HG03378 (cell line): ENCODE results near the gene CST8.

Experiments
- ATAC-seq: cut with Tn5 transposase; IDR thresholded peaks from one replicate; pipeline ENCODE4 v1.9.1; 2021; ENCODE audit warnings: mild to moderate bottlenecking, moderate library complexity; ENCODE audit not compliant: unreplicated experiment

Gene CST8

GRCh38 chr20:23519556-23519955 is 28.6 kb downstream of the CST8 start:
- no peak for ATAC-seq

- no peak for ATAC-seq
These were observed 29.3 kb downstream of the CST8 start for GRCh38 chr20:23520185-23520584.

GRCh38 chr20:23524146-23524545 is 33.2 kb downstream of the CST8 start:
- no peak for ATAC-seq

- no peak for ATAC-seq
These were observed 35.9 kb downstream of the CST8 start for GRCh38 chr20:23526850-23527249.

GRCh38 chr20:23528867-23529431 is 38.0 kb downstream of the CST8 start:
- ATAC-seq = no peak

- peak; percentile 59 for ATAC-seq
These were observed 40.1 kb downstream of the CST8 start for GRCh38 chr20:23530937-23531567.

GRCh38 chr20:23532533-23532932 is 41.6 kb downstream of the CST8 start:
- ATAC-seq = no peak

- ATAC-seq = no peak
These were observed 42.2 kb downstream of the CST8 start for GRCh38 chr20:23533161-23533560.

GRCh38 chr20:23534801-23535593 is 44.1 kb downstream of the CST8 start:
- no peak for ATAC-seq

- no peak for ATAC-seq
These were observed 45.5 kb downstream of the CST8 start for GRCh38 chr20:23536328-23536974.

- no peak for ATAC-seq
These were observed 46.1 kb downstream of the CST8 start for GRCh38 chr20:23537030-23537429.

GRCh38 chr20:23540624-23541023 is 49.7 kb downstream of the CST8 start:
- ATAC-seq = no peak

- no peak for ATAC-seq
These were observed 50.4 kb downstream of the CST8 start for GRCh38 chr20:23541330-23541729.

- no peak for ATAC-seq
These were observed 50.9 kb downstream of the CST8 start for GRCh38 chr20:23541776-23542175.

GRCh38 chr20:23542801-23543200 is 51.9 kb downstream of the CST8 start:
- no peak for ATAC-seq

GRCh38 chr20:23544133-23544532 is 53.2 kb downstream of the CST8 start:
- no peak for ATAC-seq
